HG03280 (cell line): ENCODE measurements around the gene SLC30A10.
"Not testable (repeated sequence)": the region's sequence is repeated elsewhere in the genome, so short reads cannot be mapped to it uniquely, and the experiment has no call there.

Experiments
- ATAC-seq: cut with Tn5 transposase; IDR thresholded peaks from one replicate; pipeline ENCODE4 v1.9.1; 2021; ENCODE audit warnings: mild to moderate bottlenecking, moderate library complexity; ENCODE audit not compliant: unreplicated experiment

Gene SLC30A10

DNA sequence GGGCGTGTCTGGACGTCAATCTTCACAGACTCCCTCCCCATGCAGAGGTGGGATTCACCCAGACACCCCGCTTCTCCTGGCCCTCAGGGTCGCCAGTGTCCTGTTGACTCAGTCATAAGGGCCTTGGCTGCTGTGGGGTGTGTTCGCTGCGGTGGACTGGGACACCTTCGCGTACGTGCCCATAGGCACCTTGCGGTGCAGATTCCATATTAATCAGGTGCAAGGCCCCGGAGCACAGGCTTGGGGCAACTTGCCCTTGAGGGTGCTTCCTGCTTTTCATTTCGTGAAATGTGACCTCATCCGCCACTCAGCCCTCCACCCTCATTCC is 398 bp upstream of the SLC30A10 start:
- no peak for ATAC-seq

DNA sequence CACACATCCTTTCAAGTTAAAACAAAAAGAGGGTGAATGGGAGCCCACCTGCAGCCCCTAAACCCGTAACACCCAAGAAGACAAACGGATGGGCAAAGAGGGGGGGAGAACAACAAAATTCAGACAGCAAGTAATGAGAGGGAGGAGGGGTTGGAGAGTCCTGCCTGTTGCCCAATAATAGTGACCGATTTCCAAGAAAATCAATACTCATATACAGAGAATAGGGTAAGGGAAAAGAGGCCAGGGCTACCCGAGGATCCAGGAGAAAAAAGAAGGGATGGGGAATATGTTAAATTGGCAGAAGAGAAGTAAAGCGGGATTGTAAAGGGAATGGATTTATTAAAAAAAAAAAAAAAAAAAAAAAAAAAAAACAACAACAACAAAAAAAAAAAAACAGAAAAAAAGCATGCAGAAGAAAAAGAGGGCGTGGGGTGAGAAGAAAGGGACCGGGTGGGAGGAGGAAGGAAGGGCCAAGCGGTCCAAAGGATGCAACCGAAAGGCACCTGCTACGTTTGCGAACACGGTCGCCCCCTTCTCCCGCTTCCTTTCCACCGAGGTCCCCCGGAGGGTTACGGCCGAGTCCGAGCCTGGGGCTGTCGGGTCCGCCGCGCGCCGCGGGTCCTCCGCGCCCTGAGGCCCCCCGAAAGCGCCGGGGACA is 930 bp downstream of the SLC30A10 start:
- ATAC-seq = no peak

DNA sequence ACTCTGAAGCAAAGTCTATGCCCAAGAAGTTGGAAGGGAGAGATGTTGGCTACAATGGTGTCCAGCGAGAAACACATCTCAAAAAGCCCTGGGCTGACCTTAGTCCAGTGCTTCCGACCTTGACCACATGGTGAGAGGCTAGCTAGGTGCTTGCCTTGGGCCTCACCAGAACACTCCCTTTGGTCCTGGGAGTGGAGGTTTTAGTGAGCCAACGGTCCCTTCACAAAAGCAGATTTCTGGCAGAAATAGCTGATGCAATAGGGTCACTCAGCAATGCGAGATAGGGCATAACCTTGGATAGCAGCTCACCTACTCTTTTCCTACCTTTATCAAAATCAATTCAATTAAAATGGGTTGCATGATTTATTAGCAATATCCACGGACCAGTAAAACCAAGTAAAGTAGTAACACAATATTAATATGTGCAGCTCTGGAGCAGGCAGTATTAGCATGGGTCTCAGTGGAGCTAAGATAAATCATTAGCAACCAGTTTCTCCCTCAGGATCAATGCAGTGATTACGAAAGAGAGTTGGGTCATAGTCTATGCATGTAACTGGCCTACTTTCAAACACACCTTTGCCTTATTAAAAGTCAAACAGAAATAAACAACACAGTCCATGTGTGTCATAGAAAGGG is 1.9 kb downstream of the SLC30A10 start:
- no peak for ATAC-seq

- no peak for ATAC-seq
Measured at GRCh38 chr1:219924342-219924741, 4.0 kb downstream of the SLC30A10 start.

DNA sequence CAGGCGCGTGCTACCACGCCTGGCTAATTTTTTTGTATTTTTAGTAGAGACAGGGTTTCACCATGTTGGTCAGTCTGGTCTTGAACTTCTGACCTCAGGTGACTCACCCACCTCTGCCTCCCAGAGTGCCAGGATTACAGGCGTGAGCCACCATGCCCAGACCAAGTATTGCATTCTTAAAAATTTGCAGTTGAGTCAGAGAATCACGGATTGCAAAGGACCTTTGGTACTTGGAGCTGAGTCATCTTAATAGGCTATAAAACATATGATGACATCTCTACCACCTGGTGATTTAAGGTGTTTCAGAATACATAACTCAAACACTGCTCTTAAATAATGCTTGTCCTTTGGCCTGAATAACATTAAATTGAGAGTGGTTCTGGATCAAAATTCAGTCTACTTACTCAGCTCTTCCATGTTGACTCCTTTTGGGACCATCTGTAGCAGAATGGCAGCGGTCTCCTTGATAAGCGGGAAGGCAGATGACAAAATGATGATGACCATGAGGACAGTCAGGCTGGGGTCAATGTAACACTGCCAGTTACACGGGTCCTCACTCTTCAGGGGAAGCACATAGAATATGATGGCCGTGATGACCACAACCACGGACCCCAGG is 10.4 kb downstream of the SLC30A10 start:
- no peak for ATAC-seq

GRCh38 chr1:219917281-219917680 is 11.1 kb downstream of the SLC30A10 start:
- no peak for ATAC-seq

DNA sequence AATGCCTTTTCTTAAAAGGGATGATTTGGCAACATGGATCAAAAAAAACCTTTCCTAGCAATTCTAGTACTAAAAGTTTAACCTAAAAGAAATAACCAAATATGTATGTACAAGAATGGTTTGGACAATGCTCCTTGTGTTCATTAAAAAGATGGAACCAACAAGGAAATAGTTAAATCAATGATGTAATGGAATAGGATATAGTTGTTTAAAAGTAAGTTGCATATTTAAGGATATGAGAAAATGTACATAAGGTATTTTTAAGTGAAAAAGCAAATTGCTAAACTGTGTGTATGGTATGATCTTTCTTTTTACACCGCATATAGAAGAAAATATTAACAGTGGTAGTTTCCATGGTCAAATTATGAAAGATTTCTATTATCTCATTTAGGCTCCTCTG is 12.1 kb downstream of the SLC30A10 start:
- no peak for ATAC-seq

GRCh38 chr1:219913005-219913770 is 15.2 kb downstream of the SLC30A10 start:
- no peak for ATAC-seq

DNA sequence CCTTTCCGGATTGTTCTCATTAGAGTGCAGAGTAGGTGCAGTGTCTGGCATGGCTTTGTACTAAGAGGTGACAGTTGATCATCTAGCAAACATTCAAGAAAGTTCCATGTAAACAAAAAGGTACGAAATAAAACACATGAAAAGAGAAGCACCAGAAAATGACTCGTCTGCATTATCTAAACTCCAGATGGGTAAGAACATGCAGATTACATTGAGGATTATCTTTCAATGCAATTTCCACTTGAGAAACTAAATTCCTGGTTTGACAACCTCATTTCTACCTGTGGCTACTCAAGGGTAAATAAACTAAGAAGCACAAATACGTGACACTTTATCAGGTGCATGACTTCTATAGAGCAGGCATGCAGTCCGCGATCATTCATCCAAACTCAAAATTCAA is 17.6 kb downstream of the SLC30A10 start:
- ATAC-seq = no peak

DNA sequence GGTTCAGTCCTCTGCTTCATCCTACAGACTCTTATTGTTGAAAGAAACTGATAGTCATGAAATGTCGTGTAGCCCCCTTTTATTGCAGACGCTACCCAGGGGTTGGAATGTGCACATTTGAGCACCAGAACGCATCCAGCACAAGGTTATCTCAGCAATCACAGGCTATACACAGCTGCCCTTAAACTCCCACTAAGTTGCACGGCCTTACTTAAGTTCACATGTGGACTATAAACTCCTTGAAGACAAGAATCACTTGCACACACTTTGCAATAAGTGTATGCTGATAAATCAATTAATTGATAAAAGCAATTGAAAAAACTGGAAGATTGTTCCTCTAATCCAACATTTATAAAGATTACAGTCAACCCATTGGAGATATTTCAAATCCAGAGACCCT is 18.9 kb downstream of the SLC30A10 start:
- no peak for ATAC-seq

- ATAC-seq = no peak
Measured at GRCh38 chr1:219908170-219908569, 20.2 kb downstream of the SLC30A10 start.

DNA sequence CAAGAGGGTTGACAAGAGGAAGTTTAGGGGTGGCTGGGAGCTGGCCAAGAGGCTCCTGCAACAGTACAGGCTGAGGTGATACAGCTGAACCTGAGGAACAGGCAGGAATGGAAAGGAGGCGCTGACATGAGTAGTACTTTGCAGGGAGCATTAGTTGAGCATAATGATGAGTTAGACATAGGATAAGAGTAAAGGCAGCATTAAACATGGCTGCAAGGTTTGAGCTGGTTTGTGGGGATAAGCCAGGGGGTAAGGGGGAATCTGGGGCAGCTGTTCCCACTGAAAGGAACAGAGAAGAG is 20.6 kb downstream of the SLC30A10 start:
- ATAC-seq = no peak

- ATAC-seq = no peak
Measured at GRCh38 chr1:219906924-219907771, 21.2 kb downstream of the SLC30A10 start.

- ATAC-seq = not testable (repeated sequence)
Measured at GRCh38 chr1:219906565-219906923, 21.8 kb downstream of the SLC30A10 start.

- no peak for ATAC-seq
Measured at GRCh38 chr1:219905524-219905923, 22.8 kb downstream of the SLC30A10 start.

- ATAC-seq = no peak
Measured at GRCh38 chr1:219904934-219905333, 23.4 kb downstream of the SLC30A10 start.

DNA sequence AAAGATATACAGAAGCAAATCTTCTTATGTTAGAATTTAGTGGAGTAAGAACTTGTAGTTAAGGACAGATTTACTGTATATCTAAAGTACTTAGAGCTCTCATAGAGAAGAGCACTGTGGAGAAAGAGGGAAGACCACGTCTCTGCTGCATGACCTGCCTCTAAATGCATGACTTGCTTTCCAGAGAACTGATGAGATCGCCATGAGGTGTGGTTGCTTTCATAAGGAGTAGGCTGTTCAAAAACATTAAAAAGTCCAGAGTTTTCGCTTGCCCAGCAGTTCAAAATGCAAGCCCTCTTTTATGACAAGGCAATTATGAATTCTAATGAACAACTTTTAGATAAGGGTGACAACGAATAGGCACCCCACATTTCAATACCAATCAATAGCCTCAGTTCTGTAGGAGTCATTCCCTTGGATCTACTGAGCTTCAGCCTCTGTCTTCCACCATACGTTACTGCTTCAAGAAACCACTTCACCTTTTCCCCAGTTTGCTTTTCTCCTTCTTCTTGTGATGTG is 24.9 kb downstream of the SLC30A10 start:
- ATAC-seq = no peak

DNA sequence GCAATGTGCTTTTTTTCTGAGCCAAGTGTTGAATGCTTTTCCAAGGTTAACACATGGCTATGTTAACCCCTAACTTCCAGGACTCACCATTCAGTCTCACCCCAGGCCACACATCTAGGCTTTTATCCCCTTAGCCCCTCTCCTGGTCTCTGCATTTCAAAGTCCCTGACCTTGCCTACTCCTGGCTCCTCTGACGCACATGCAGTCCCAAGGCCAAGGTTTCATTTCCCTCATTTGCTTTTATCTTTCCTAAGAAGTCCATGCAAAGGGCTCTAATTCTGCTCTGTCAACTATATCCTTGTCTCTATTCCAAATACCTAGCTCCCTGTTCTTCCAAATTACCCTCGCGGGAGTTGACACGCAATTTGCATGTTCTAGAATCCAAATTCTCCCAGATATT is 25.4 kb downstream of the SLC30A10 start:
- ATAC-seq = no peak

GRCh38 chr1:219900882-219901281 is 27.5 kb downstream of the SLC30A10 start:
- no peak for ATAC-seq

- no peak for ATAC-seq
Measured at GRCh38 chr1:219900201-219900600, 28.2 kb downstream of the SLC30A10 start.

GRCh38 chr1:219898375-219898774 is 30.0 kb downstream of the SLC30A10 start:
- no peak for ATAC-seq
